KMS-11 (cell line): ENCODE data around the gene RPS21.

Experiments
- H2AFZ ChIP-seq: fragments of 200-600 bp; sonication (generic); 2 replicates; pipeline ENCODE4 v1.6.1; 2016; ENCODE audit warnings: antibody characterized with exemption, mixed run types, low read depth
- H3K27ac ChIP-seq: fragments of 200-600 bp; sonication (generic); 2 replicates; pipeline ENCODE4 v1.6.1; 2016; ENCODE audit warnings: mild to moderate bottlenecking, mixed run types
- H3K27me3 ChIP-seq: fragments of 200-600 bp; sonication (generic); 2 replicates; pipeline ENCODE4 v1.6.1; 2017; ENCODE audit warnings: mild to moderate bottlenecking, low read depth, mixed run types, moderate library complexity; ENCODE audit not compliant: insufficient read depth
- H3K36me3 ChIP-seq: fragments of 200-600 bp; sonication (generic); 2 replicates; pipeline ENCODE4 v1.6.1; 2017; ENCODE audit warnings: mild to moderate bottlenecking, mixed run types; ENCODE audit not compliant: insufficient read depth
- H3K4me1 ChIP-seq: fragments of 200-600 bp; sonication (generic); 2 replicates; pipeline ENCODE4 v1.6.1; 2016; ENCODE audit warnings: mild to moderate bottlenecking, low read depth, mixed run types; ENCODE audit not compliant: poor library complexity, severe bottlenecking
- H3K4me2 ChIP-seq: fragments of 200-600 bp; sonication (generic); 2 replicates; pipeline ENCODE4 v1.7.0; 2016; ENCODE audit warnings: mild to moderate bottlenecking, mixed run types
- H3K4me3 ChIP-seq: fragments of 200-600 bp; sonication (generic); IDR thresholded peaks from 2 replicates; pipeline ENCODE4 v1.6.1; 2017; ENCODE audit warnings: low read depth, low read length, mixed read lengths; ENCODE audit not compliant: insufficient read depth
- H3K79me2 ChIP-seq: fragments of 200-600 bp; sonication (generic); 2 replicates; pipeline ENCODE4 v1.6.1; 2016; ENCODE audit warnings: low read depth, mixed run types; ENCODE audit not compliant: insufficient read depth
- H3K9ac ChIP-seq: fragments of 200-600 bp; sonication (generic); 2 replicates; pipeline ENCODE4 v1.6.1; 2016; ENCODE audit warnings: mild to moderate bottlenecking, mixed run types
- H4K20me1 ChIP-seq: fragments of 200-600 bp; sonication (generic); 2 replicates; pipeline ENCODE4 v1.6.1; 2016; ENCODE audit warnings: mild to moderate bottlenecking, mixed run types; ENCODE audit not compliant: insufficient read depth
- CTCF ChIP-seq: fragments of 200-600 bp; sonication (generic); conservative IDR thresholded peaks from 2 replicates; pipeline ENCODE4 v1.6.1; 2017; ENCODE audit warnings: low read depth, mild to moderate bottlenecking, antibody characterized with exemption, low read length, moderate library complexity, mixed read lengths

The RPS21 gene

GRCh38 chr20:62349556-62350097 is 37.3 kb upstream of the RPS21 start:
- Histone ChIP-seq H3K4me2 (no peak overlapping the region), H3K9ac (no peak overlapping the region), H3K27ac (no peak overlapping the region), H4K20me1 (no peaks in the 10 kb centered on the region), H3K36me3 (no peaks in the 10 kb centered on the region), H3K27me3 (no peaks in the 10 kb centered on the region), H2AFZ (no peak overlapping the region), H3K4me3 (no peak overlapping the region), H3K79me2 (no peaks in the 10 kb centered on the region), H3K4me1 (no peaks in the 10 kb centered on the region)
- TF ChIP-seq CTCF: no peak

- H3K79me2 ChIP-seq: no peaks in the 10 kb centered on the region
- H3K27ac ChIP-seq: no peak overlapping the region
- TF ChIP-seq CTCF: no peak
- H3K9ac ChIP-seq: no peak overlapping the region
- no peak overlapping the region for H2AFZ ChIP-seq
- no peaks in the 10 kb centered on the region for H3K4me1 ChIP-seq
- H3K4me2 ChIP-seq: no peak overlapping the region
- H4K20me1 ChIP-seq: no peaks in the 10 kb centered on the region
- H3K4me3 ChIP-seq: no peak overlapping the region
- H3K36me3 ChIP-seq: no peaks in the 10 kb centered on the region
- H3K27me3 ChIP-seq: no peaks in the 10 kb centered on the region
Measured at GRCh38 chr20:62350098-62350628, 36.7 kb upstream of the RPS21 start.

- Histone ChIP-seq H3K4me1 (no peaks in the 10 kb centered on the region), H3K36me3 (no peaks in the 10 kb centered on the region), H3K4me3 (no peak overlapping the region), H3K79me2 (no peaks in the 10 kb centered on the region), H3K4me2 (no peak overlapping the region), H3K27ac (no peak overlapping the region), H3K9ac (no peak overlapping the region), H2AFZ (no peak overlapping the region), H4K20me1 (no peaks in the 10 kb centered on the region), H3K27me3 (no peaks in the 10 kb centered on the region)
- TF ChIP-seq CTCF: no peak
Measured at GRCh38 chr20:62350629-62351422, 36.1 kb upstream of the RPS21 start.

- H3K79me2 ChIP-seq: no peaks in the 10 kb centered on the region
- H3K27me3 ChIP-seq: no peaks in the 10 kb centered on the region
- no peak overlapping the region for H3K4me3 ChIP-seq
- H3K9ac ChIP-seq: no peak overlapping the region
- no peaks in the 10 kb centered on the region for H4K20me1 ChIP-seq
- no peak overlapping the region for H3K4me2 ChIP-seq
- TF ChIP-seq CTCF: no peak
- no peaks in the 10 kb centered on the region for H3K4me1 ChIP-seq
- H3K36me3 ChIP-seq: no peaks in the 10 kb centered on the region
- H3K27ac ChIP-seq: no peak overlapping the region
- H2AFZ ChIP-seq: no peak overlapping the region
Measured at GRCh38 chr20:62351469-62352401, 35.2 kb upstream of the RPS21 start.
